ENCODE results near the gene OSBPL8. TPM values are rescaled to one million over a fixed set of nuclear protein-coding genes. Genes with fewer than 3 reads are reported as not detected.
A peak's percentile ranks its signal among the peaks of the same experiment; 100 is the strongest.

The OSBPL8 gene
- total and polyA plus RNA-seq, 9 of the 15 experiments (the other 6 are each of a cell fraction or from before 2014, with no cell fraction given): 17.4 to 82.7 (median 42.8) TPM

GRCh38 chr12:76539727-76540126 lies 19.8 kb downstream of the OSBPL8 start (continued):
- no peak for TF ChIP-seq SMAD1 (IDR thresholded peaks at IDR 0.05; ENCODE audit: low read depth, low read length, partially characterized antibody)
- no peak for TF ChIP-seq C11orf30 (IDR thresholded peaks at IDR 0.05; ENCODE audit: low read depth)
- TF ChIP-seq ATF7 (IDR thresholded peaks at IDR 0.05): no peak
- TF ChIP-seq, protein P1, sequence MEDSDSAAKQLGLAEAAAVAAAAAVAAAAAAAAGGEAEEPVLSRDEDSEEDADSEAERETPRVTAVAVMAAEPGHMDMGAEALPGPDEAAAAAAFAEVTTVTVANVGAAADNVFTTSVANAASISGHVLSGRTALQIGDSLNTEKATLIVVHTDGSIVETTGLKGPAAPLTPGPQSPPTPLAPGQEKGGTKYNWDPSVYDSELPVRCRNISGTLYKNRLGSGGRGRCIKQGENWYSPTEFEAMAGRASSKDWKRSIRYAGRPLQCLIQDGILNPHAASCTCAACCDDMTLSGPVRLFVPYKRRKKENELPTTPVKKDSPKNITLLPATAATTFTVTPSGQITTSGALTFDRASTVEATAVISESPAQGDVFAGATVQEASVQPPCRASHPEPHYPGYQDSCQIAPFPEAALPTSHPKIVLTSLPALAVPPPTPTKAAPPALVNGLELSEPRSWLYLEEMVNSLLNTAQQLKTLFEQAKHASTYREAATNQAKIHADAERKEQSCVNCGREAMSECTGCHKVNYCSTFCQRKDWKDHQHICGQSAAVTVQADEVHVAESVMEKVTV (CRISPR knock-in tag; IDR thresholded peaks at IDR 0.05): no peak
- TF ChIP-seq ZNF398 (CRISPR knock-in tag; IDR thresholded peaks at IDR 0.05): no peak
- TF ChIP-seq, protein P2, sequence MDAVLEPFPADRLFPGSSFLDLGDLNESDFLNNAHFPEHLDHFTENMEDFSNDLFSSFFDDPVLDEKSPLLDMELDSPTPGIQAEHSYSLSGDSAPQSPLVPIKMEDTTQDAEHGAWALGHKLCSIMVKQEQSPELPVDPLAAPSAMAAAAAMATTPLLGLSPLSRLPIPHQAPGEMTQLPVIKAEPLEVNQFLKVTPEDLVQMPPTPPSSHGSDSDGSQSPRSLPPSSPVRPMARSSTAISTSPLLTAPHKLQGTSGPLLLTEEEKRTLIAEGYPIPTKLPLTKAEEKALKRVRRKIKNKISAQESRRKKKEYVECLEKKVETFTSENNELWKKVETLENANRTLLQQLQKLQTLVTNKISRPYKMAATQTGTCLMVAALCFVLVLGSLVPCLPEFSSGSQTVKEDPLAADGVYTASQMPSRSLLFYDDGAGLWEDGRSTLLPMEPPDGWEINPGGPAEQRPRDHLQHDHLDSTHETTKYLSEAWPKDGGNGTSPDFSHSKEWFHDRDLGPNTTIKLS (IDR thresholded peaks at IDR 0.05; ENCODE audit: borderline replicate concordance, low read depth): no peak
- TF ChIP-seq MEF2A (IDR thresholded peaks at IDR 0.05; ENCODE audit: control insufficient read depth, low read depth, low read length): no peak
- TF ChIP-seq, protein P3, sequence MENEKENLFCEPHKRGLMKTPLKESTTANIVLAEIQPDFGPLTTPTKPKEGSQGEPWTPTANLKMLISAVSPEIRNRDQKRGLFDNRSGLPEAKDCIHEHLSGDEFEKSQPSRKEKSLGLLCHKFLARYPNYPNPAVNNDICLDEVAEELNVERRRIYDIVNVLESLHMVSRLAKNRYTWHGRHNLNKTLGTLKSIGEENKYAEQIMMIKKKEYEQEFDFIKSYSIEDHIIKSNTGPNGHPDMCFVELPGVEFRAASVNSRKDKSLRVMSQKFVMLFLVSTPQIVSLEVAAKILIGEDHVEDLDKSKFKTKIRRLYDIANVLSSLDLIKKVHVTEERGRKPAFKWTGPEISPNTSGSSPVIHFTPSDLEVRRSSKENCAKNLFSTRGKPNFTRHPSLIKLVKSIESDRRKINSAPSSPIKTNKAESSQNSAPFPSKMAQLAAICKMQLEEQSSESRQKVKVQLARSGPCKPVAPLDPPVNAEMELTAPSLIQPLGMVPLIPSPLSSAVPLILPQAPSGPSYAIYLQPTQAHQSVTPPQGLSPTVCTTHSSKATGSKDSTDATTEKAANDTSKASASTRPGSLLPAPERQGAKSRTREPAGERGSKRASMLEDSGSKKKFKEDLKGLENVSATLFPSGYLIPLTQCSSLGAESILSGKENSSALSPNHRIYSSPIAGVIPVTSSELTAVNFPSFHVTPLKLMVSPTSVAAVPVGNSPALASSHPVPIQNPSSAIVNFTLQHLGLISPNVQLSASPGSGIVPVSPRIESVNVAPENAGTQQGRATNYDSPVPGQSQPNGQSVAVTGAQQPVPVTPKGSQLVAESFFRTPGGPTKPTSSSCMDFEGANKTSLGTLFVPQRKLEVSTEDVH (IDR thresholded peaks at IDR 0.05; ENCODE audit: low read depth, partially characterized antibody): no peak
- peak; percentile 67; the same call in 1 of the 2 replicates for TF ChIP-seq GATAD2A (IDR thresholded peaks at IDR 0.05)
- TF ChIP-seq, protein P4, sequence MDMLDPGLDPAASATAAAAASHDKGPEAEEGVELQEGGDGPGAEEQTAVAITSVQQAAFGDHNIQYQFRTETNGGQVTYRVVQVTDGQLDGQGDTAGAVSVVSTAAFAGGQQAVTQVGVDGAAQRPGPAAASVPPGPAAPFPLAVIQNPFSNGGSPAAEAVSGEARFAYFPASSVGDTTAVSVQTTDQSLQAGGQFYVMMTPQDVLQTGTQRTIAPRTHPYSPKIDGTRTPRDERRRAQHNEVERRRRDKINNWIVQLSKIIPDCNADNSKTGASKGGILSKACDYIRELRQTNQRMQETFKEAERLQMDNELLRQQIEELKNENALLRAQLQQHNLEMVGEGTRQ (CRISPR knock-in tag; IDR thresholded peaks at IDR 0.05): no peak
- TF ChIP-seq, protein P5, sequence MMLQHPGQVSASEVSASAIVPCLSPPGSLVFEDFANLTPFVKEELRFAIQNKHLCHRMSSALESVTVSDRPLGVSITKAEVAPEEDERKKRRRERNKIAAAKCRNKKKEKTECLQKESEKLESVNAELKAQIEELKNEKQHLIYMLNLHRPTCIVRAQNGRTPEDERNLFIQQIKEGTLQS (IDR thresholded peaks at IDR 0.05): no peak
- TF ChIP-seq, protein P5 (CRISPR knock-in tag; conservative IDR thresholded peaks at IDR 0.05): no peak
- TF ChIP-seq MYBL2 (IDR thresholded peaks at IDR 0.05; ENCODE audit: low read depth): no peak; the same call in 1 of the 2 replicates
- TF ChIP-seq MYBL2 (CRISPR knock-in tag; IDR thresholded peaks at IDR 0.05; ENCODE audit: borderline replicate concordance): no peak
- no peak for TF ChIP-seq ZNF507 (tag; conservative IDR thresholded peaks at IDR 0.05)
- TF ChIP-seq HOMEZ (CRISPR knock-in tag; IDR thresholded peaks at IDR 0.05): no peak
- no peak for TF ChIP-seq KLF1 (tag; IDR thresholded peaks at IDR 0.05)
